ENCODE measurements around the gene ITIH4.

The ITIH4 gene

DNA sequence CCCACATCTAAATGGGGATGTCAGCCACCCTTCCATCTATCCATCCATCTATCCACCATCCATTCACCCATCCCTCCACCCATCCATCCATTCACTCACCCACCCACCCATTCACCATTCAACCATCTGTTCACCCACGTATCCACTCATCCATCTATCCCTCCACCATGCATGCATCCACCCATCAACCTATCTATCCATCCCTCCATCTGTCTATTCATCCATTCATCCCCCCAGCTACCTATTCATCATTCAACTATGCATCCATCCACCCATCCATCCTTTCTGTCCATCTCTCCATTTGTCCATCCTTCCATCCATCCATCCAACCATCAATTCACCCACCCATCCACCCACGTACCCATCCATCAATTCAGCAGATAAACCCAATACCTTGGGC is 21.3 kb downstream of the ITIH4 start:
- TF ChIP-seq, protein P1, sequence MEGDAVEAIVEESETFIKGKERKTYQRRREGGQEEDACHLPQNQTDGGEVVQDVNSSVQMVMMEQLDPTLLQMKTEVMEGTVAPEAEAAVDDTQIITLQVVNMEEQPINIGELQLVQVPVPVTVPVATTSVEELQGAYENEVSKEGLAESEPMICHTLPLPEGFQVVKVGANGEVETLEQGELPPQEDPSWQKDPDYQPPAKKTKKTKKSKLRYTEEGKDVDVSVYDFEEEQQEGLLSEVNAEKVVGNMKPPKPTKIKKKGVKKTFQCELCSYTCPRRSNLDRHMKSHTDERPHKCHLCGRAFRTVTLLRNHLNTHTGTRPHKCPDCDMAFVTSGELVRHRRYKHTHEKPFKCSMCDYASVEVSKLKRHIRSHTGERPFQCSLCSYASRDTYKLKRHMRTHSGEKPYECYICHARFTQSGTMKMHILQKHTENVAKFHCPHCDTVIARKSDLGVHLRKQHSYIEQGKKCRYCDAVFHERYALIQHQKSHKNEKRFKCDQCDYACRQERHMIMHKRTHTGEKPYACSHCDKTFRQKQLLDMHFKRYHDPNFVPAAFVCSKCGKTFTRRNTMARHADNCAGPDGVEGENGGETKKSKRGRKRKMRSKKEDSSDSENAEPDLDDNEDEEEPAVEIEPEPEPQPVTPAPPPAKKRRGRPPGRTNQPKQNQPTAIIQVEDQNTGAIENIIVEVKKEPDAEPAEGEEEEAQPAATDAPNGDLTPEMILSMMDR (IDR thresholded peaks at IDR 0.05; ENCODE audit: insufficient read depth, low read length, missing control alignments) = no peak

DNA sequence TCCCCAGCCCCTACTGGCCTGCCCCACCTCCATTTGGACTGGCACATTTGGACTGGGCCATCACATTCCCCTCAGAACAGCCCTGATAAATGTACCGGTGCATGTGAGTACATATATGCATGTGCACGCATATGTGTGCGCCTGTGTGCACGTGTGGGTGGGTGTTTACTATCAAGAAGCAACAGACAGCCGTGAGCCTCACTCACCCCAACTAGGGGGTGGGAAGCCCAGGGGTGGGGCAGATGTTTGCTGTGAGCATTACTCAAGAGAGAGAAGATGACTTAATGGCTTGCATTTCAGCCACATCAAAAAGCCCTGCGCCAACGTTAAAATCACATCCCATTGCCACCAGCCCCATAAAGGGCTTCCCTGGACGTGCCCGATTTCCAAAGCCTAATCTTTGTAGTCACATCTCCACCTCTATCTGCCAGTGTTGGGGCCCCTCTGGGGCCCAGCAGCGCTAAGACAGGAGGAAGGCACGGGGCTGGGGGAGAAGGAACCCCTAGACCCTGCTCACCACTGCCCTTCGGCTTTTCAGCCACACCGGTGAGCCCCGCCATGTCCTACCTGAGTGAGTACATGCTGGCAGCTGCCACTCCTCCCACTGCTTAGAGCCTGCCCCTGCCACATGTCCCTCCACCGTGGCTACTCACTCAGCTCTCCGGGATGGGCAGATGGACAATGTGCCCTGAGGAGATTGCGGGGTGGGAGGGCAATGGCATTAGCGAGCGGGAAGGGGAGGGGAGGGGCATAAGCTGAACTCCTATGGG is 25.0 kb downstream of the ITIH4 start:
- CTCF ChIA-PET = interaction anchor here (1.2 kb wide), 1 partner anchor 15 kb away, joined by 4 read pairs; no protein-coding TSS in a partner anchor
- POLR2A ChIA-PET = no interaction called here
- TF ChIP-seq, protein P1 (IDR thresholded peaks at IDR 0.05; ENCODE audit: insufficient read depth, low read length, missing control alignments) = no peak
- DNase-seq (ENCODE audit: low read depth, low spot score) = no peak
- no peak overlapping the region for H3K4me3 ChIP-seq (ENCODE audit: low read depth, low read length)

More for the DNA sequence above, 21.3 kb downstream of the ITIH4 start:
- CTCF ChIA-PET = interaction anchor here (1.3 kb wide), 1 partner anchor 10 kb away, joined by 3 read pairs; no protein-coding TSS in a partner anchor
- no peak overlapping the region for H3K4me3 ChIP-seq (ENCODE audit: low read depth, low read length)
- no peak for DNase-seq (ENCODE audit: low read depth, low spot score)
- POLR2A ChIA-PET = no interaction called here

- CTCF ChIA-PET = no interaction called here
- DNase-seq (ENCODE audit: low read depth, low spot score) = no peak
- TF ChIP-seq, protein P1 (IDR thresholded peaks at IDR 0.05; ENCODE audit: insufficient read depth, low read length, missing control alignments) = no peak
- POLR2A ChIA-PET = interaction anchor here (0.6 kb wide), 1 partner anchor 307 kb away, joined by 4 read pairs; no protein-coding TSS in a partner anchor
- H3K4me3 ChIP-seq (ENCODE audit: low read depth, low read length) = no peak overlapping the region
Observed at GRCh38 chr3:52801839-52802238, 28.6 kb downstream of the ITIH4 start.

DNA sequence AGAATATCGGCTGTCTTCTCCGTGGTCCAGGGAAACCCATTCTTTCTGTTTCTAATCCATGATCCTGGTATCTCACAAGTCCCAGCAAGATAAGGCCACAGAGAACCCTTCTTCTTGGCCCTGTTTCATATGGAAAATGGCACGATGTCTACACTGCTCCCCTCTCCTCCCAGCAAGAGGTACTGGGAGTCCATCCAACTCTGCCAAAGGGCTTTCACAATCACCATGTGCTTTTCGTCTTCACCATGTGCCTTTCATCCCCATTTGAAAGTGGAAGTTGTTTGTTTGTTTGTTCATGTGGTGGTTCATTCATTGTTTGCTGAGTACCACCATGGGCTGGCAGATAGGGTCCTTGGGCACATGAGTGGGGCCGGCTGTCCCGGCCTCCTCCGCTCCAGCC is 30.4 kb downstream of the ITIH4 start:
- CTCF ChIA-PET = no interaction called here
- no peak for DNase-seq (ENCODE audit: low read depth, low spot score)
- no peak overlapping the region for H3K4me3 ChIP-seq (ENCODE audit: low read depth, low read length)
- POLR2A ChIA-PET = no interaction called here
- TF ChIP-seq, protein P1 (IDR thresholded peaks at IDR 0.05; ENCODE audit: insufficient read depth, low read length, missing control alignments) = no peak

GRCh38 chr3:52798978-52799476 is 31.4 kb downstream of the ITIH4 start:
- TF ChIP-seq, protein P1 (IDR thresholded peaks at IDR 0.05; ENCODE audit: insufficient read depth, low read length, missing control alignments) = no peak
- no peak overlapping the region for H3K4me3 ChIP-seq (ENCODE audit: low read depth, low read length)
- DNase-seq (ENCODE audit: low read depth, low spot score) = no peak
- CTCF ChIA-PET = interaction anchor here (0.8 to 1.0 kb wide), 3 partner anchors 9 to 25 kb away, joined by 3 to 4 read pairs (median 3); no protein-coding TSS in a partner anchor
- POLR2A ChIA-PET = no interaction called here

DNA sequence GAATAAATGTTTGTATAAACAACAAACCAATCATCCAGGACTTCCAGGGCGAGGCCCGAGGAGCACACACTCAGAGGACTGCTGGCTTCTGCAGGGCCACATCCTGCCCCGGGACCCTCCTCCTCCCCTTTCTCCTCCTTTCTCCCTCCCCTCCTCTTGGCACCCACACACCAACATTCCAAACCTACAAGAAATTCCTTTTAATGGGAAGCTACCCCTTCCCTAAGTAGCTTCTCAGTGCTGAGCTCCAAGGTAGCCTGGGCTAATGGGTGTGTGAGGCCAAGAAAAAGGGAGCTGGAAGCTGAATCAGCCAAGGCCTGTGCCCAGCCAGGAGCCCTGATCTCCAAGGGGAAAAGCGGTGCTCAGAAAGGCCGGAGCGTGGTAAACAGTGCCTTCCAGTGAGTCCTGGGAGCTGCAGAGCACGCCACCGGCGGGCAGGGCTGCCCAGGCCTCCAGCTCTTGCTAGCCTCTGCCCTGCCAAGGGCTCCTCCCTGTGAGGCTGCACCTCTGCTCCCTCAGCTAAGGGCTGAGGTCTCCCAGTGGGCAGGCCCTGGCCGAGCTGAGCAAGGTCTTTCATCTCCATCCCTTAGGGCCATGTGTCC is 32.0 kb downstream of the ITIH4 start:
- TF ChIP-seq, protein P1 (IDR thresholded peaks at IDR 0.05; ENCODE audit: insufficient read depth, low read length, missing control alignments) = no peak
- POLR2A ChIA-PET = no interaction called here
- no peak for DNase-seq (ENCODE audit: low read depth, low spot score)
- CTCF ChIA-PET = interaction anchor here (0.8 to 1.0 kb wide), 3 partner anchors 9 to 25 kb away, joined by 3 to 4 read pairs (median 3); no protein-coding TSS in a partner anchor
- H3K4me3 ChIP-seq (ENCODE audit: low read depth, low read length) = no peak overlapping the region
